Upper lobe of left lung (tissue), 4 donors: Measurements from ENCODE around the gene ITGA8.

Experiments used
- CTCF ChIP-seq, 6 experiments: fragments of 450-650 bp in 4 of 6; fragments of 200-600 bp in 2 of 6; sonication (generic) in 2 of 6; IDR thresholded peaks; one replicate each; pipeline ENCODE4 v1.5.1; 2016 to 2019; ENCODE audit warnings: antibody characterized with exemption in 6 of 6
- EP300 ChIP-seq, 4 donors: sonication (generic); formaldehyde crosslinking; IDR thresholded peaks; one replicate each; pipeline ENCODE4 v1.5.1; 2017; ENCODE audit warnings: antibody characterized with exemption in 4 of 4, control low read depth in 2 of 4
- POLR2A ChIP-seq, 4 donors: fragments of 450-650 bp; IDR thresholded peaks; one replicate each; pipeline ENCODE4 v1.5.1; 2016 to 2017; ENCODE audit warnings: antibody characterized with exemption in 4 of 4, mild to moderate bottlenecking in 2 of 4
- POLR2AphosphoS5 ChIP-seq, 2 donors: sonication (generic); formaldehyde crosslinking; IDR thresholded peaks; one replicate each; pipeline ENCODE4 v1.5.1; 2017; ENCODE audit warnings: antibody characterized with exemption in 2 of 2

- TF ChIP-seq POLR2A (IDR thresholded peaks at IDR 0.05) (no peak), CTCF (IDR thresholded peaks at IDR 0.05) (no peak), POLR2AphosphoS5 (IDR thresholded peaks at IDR 0.05) (peak; percentile 23 to 45), EP300 (IDR thresholded peaks at IDR 0.05) (no peak)
These were observed 77.6 kb downstream of the ITGA8 start for GRCh38 chr10:15642095-15642494.
